GM19023 (cell line): ENCODE measurements around the gene KLRC1.
"Not testable (repeated sequence)": the region's sequence is repeated elsewhere in the genome, so short reads cannot be mapped to it uniquely, and the experiment has no call there.

ENCODE experiments used
- ATAC-seq: cut with Tn5 transposase; IDR thresholded peaks from one replicate; pipeline ENCODE4 v1.9.1; 2021; ENCODE audit warnings: mild to moderate bottlenecking, moderate library complexity; ENCODE audit not compliant: unreplicated experiment

Gene KLRC1

DNA sequence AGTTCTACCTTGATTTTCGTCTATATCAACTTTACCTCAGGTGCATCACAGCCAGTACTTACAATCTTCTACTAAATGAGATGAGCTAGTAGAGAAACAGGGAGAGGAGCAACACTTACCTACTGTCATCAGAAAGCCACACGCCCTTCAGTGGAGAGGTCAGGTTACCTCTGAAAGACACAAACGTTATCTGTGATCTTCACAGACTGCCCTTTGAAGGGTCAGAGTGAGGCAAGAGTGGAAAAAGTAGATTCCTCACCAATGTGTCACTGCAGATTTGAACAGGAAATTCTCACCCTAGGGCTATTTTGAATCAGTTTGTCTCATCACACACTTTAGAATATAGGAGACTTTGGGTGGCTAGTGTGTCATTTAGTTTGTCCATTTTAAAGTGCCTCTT is 31.0 kb downstream of the KLRC1 start:
- not testable (repeated sequence) for ATAC-seq

DNA sequence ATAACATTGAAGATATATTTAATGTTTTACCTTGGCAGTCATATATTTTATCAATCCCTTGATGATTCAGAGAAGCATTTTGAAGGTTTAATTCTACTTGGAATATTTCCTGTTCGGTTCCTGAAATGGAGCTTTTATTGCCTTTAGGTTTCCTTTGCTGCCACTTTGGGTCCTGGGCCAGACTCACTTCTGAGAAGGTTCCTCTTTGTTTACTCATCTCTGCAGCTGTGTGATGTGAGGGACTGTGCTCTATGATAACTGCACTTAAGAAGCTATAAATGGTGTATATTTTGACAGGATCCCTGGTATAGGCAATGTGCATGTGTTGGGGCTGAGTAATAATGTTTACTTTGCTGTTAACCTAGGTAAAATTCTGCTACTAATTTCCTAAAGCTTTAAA is 32.8 kb downstream of the KLRC1 start, which contains the start of gene KLRC3:
TSS of gene KLRC3 (minus strand) at position 262 of the 400 bp plus-strand sequence. CDS start at position 217, 45 bp downstream.
- not testable (repeated sequence) for ATAC-seq

DNA sequence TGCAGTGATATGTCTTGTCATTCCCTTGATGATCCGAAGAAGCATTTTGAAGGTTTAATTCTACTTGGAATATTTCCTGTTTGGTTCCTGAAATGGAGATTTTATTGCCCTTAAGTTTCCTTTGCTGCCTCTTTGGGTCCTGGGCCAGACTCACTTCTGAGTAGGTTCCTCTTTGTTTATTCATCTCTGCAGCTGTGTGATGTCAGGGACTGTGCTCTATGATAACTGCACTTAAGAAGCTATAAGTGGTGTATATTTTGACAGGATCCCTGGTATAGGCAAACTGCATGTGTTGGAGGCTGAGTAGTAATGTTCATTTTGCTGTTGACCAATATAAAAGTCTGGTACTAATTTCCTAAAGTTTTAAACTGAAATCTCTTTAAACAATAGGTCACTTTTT is 43.8 kb downstream of the KLRC1 start, which contains the start of gene KLRC4:
TSS of gene KLRC4 (minus strand) at position 366 of the 400 bp plus-strand sequence. CDS start at position 184, 182 bp downstream.
- no peak for ATAC-seq

DNA sequence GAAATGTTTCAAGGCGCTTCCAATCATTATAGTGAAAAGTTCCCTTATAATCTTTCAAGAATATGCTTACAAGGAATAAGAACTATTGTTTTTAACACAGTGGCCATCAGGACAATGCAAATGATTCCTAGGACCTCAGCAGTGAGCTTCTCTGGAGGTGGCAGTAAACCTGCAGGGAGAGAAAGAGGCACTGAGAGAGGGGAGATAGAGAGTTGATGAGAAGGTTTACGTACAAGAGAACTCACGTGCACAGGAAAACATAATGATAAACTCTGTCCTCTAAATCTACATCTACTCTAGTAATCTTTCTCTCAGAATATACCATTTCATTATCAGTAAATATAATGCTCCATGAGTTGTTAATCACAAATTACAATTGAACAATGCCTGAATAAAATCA is 44.3 kb downstream of the KLRC1 start:
- ATAC-seq = no peak

DNA sequence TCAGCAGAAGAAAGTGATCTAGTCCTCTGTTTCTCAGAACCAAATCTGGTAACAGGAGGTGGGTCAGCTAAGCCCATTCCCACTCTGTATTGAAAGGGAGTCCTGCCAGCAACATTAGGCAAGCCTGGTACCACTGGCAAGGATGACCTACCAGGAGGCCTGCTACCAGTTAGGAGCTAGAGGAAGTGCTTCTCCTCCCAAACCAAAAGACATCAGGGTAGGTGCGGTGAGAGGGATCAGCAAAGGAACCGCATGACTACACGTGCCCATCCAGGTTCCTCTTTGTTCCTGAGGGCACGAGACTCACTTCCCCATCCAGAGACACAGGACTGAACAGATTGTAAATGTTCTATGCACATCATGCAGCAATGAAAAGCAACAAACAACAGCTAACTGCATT is 46.5 kb downstream of the KLRC1 start:
- ATAC-seq = no peak

DNA sequence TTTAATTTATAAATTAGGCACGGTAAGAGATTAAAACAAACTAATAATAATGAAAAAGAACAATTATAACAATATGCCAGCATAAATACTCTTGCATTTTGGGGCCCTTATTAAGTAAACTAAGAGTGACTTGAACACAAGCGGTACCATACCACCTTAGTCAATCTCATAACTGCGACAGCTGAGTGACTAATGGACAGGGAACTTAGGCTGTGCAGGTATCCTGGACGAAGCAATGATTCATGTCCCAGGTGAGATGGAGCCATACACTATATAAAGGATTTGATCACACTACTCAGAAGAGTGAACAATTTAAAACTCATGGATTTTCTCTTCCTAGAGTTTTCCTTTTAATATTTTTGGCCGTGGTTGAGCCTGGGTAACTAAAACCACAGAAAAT is 47.9 kb downstream of the KLRC1 start:
- ATAC-seq = no peak

DNA sequence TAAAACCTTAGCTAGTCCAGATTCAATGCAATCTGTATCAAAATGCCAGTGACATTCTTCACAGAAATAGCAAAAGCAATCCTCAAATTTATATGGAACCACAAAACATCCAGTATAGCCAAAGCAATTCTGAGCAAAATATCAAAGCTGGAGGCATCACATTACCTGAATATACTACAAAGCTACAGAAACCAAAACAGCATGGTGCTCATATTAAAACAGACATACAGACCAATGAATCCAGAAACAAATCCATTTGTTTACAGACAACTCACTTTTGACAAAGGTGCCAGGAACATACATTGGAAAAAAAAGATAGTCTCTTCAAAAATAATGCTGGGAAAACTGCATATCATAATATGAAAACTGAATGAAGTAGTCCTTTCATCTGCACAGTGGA is 48.4 kb downstream of the KLRC1 start:
- no peak for ATAC-seq

DNA sequence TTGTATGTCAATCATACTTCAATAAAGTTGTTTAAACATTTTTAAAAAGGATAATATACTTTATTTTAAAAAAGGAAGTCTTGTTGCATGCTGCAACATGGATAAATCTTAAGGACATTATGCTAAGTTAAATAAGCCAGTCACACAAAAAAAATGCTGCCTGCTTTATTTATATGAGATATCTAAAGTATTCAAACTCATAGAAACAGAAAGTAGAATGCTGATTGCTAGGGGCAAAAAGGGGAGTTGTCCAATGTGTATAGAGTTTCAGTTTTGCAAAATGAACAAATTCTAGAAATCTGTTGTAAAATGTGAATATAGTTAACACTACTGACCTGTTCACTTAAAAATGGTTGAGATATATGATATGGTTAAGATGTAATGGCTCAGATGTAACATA is 52.3 kb downstream of the KLRC1 start:
- no peak for ATAC-seq

DNA sequence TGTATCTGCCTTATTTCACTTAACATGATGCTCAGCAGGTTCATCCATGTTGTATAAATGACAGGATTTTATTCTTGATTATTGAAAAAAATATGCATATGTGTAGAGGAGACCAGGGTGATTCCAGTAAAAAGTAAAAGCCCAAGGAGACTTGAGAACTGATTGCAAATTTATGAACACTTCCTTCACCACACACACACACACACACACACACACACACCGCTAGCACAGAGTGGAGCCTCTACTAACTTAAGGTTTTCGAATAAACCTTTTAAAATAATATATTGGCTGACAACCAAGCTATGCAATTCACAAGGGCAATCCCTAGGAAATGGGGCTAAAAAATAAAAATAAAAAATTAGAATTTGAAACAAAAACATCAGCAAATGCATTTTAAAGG is 55.0 kb downstream of the KLRC1 start:
- no peak for ATAC-seq

DNA sequence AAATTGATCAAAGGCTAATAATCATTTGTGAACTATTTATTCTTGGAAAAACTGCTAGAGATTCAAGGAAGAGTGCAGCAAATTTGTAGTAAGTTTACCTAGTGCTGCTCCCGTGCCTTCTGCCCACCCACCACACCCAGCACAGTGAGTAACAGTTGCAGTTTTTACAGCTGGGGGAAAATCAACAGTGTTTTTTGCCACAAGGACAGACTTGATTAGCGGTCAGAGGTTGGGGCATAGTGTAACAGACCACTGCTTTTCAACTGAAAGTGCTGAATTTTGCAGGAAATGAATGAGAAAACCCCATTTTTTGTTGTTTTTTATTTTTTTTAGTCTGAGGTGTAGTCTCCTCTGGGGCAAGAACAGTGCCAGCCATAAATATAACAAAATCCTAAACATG is 55.9 kb downstream of the KLRC1 start:
- ATAC-seq = no peak

DNA sequence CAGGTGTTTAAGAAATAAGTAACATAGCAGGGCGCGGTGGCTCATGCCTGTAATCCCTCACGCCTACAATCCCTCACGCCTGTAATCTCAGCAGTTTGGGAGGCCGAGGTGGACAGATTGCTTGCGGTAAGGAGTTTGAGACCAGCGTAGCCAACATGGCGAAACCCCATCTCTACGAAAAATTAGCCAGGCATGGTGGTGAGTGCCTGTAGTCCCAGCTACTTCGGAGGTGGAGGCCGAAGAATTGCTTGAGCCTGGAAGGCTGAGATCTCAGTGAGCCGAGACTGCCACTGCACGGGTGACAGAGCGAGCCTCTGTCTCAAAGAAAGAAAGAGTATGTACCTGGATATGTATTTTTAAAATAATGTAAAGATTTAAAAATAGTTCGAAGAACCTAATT is 57.0 kb downstream of the KLRC1 start:
- ATAC-seq = not testable (repeated sequence)
